ENCODE results near the gene HDAC4.

HDAC4 gene

DNA sequence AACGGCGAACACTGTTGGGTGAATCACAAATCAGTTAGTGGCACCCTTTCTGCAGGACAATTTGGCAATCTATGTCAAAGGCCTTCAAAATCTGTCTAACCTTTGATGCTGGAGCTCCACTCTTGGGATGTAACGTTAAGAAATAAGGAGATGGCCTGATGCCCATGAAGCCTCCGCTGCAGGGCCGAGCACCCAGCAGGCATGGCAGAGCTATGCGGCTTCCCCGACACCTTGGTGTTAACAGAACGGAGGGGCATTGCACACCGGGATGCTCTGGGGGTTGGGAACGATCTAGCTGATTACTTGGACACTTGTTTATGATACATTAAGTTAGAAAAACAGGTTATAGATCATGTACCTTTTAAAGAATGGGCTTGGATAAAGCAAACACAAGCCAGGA is 265.3 kb downstream of the HDAC4 start:
- no peak for DNase-seq

DNA sequence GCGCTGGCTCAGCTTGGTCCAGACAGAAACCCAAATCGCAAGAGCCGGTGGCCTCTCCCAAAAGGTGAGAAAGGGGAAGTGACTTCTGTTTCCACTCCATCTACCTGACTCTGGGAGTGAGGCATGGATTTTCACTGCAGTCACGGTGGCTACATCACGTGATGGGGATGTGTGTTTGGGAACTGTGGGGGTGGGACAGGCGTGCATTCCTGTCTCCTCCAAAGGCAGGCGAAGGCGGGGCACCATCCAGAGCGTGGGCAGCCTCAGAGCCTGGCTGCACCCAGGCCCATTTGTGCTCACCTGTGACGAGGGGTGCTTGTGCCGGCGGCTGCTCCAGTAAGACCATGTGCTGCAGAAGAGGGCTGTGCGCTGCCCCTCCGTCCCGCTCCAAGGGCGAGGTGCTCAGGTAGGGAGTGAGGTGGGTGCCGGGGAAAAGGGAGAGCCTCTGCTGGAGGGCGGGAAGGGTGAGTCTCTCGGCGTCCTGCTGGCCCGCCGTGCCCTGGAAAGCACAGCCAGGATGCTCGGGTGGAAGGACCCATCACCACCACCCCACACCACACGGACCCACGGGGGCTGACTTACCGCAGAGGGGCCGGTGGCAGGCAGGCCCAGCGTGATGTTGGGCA is 266.8 kb downstream of the HDAC4 start:
- DNase-seq = no peak

DNA sequence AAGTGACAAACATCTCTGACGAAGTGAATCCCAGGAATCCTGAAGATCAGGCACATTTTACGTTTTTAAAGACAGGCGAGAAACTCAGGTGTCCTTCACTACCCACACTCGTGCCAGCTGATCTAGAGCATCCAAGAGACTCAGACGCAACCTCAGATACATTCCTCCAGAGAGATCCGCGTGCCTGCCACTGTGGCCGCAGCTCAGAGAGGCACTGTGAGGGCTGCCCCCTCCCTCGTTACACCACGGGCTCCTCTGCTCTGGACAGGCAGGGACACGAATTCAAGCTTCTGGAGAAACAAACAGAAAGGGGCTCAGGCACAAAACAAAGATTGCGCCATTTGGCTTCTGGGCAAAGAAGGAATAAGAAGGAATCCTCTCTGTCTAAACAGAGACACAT is 268.0 kb downstream of the HDAC4 start:
- no peak for DNase-seq

DNA sequence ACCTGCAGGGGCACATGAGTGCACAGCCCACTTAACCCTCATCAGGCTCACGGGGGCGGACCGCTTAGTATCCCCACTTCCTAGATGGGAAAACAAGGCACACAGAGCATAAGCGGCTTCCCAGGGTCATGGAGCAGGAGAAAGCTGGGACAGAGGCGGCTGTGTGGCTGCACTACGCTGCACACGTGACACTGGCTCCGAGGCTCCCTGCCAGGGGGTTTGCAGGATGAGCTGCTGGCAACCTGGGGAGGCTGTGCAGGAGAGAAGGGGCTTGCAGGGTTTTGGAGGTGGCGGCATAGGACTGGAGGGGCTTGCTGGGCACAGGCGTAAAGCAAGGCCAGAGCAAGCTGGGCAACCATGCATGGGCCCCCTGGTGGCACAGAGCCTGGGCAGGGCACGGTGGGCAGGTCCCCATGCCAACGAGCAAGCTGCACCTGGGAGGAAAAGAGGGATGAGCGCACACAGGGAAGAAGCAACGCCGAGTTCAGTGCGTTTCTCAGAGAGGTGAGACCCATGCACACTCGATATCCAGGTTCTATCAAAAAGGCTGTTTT is 268.6 kb downstream of the HDAC4 start:
- DNase-seq = no peak

DNA sequence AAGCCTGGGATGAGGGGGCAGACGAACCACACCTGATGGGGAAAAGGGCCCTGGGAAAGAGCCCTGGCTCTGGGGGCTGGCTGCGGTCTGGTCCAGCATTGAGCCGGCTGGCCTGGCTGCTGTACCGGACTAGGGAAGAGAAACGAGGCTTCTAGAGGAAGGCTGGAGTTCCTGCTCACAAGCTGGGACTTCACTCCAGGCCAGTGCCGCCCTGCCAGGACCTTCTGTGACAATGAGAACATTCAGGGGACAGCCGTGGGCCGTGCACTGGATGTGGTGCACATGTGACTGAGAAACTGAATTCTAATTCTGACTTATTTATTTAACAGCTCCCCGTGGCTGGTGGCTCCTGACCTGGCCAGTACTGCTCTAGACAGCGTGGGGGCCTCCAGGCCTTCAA is 269.3 kb downstream of the HDAC4 start:
- DNase-seq = no peak

DNA sequence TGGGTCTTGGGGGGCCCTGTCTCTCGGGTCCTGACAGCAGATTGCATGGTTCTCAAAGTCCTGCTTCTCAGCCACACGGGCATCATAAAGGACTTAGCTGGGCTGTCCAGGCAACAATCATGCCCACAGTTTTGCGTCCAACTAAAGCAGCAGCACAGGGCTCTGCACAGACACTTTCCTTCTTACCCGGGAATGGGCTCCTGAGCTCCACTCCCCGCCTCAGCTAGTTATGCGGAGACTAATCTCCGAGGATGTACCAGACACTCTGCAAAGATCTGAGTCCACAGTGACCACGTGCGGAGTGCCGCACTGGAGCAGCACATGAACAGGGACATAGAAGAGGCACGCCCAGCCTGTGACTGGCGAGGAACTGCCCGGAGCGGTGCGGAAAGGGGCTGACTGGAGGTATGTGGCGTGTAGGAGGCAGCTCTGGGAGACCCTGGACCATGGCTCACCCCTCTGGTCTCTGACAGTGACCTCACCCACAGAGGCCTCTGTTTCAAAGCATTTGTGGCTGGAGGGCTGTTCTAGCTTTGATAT is 270.0 kb downstream of the HDAC4 start:
- no peak for DNase-seq

DNA sequence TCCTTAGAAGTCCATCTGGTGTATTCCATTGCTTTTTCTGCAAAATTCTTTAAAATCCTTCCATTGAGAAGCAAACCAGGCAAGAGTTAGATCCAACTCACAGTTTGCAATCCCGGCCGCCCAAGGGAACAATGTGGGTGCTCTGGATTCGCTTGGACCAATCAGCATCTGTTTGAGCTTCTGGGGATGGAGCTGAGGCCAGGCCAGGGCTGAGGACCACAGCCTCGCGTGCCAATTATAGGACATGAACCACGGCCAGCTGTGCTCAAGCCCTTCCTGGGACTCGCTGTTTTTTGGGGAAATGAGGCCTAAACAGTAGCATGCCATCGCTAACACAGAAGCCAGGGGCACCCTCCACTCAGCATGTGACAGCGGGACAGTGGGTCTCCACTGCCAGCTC is 270.8 kb downstream of the HDAC4 start:
- no peak for DNase-seq

DNA sequence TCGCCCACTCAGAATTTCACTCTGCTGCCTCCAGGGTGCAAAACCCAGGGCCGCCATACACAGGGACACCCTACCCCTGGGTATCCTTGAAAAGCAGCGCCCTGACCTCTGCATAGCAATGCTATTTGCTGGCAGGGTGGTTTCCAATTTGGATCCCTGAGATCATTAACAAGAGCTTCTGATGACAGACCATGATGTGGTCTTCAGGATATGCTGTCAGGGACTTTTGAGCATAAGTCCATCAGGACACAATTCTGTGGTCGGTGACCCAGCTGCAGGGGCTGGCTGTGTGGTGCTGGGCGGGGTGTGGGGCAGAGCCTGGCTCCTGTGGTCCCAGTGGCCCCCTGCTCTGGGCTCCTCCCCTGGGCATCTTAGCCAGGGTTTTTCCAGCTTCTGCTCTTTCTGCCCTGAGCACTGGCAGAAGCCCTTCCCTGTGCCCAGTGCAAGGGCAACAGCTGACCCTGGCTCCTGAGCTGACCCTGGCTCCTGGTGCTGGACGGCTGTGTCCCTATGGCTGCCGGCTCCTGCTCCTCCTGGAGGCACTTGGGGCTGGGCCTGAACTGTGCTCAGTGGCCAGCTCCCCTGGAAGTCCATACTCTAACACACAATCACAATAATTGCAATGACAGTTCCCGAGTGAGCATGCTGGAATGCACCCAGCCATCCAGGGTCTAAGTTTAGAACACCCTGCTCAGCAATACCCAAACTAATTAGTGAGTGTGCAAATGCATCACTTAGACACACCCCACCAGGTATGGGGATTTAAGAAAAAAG is 271.5 kb downstream of the HDAC4 start:
- DNase-seq = no peak

DNA sequence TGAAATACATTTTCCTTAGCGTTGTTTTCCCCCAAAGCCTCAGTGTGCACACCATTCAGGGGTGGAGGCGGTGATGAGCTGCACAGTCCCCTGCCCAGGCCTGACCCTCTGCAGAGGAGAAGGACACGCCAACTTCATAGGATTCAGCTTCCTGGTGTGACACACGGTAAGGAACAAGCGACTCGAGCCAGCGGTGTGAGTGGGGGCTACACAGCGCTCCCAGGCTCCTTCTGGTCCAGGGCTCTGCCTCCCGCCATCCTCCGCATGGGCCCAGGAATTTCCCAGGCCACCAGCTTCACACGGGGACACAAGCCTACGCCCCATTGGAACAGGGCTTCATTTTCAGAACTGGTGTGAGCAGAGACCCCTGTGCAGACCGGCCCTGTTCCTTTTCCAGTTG is 272.1 kb downstream of the HDAC4 start:
- DNase-seq = no peak

DNA sequence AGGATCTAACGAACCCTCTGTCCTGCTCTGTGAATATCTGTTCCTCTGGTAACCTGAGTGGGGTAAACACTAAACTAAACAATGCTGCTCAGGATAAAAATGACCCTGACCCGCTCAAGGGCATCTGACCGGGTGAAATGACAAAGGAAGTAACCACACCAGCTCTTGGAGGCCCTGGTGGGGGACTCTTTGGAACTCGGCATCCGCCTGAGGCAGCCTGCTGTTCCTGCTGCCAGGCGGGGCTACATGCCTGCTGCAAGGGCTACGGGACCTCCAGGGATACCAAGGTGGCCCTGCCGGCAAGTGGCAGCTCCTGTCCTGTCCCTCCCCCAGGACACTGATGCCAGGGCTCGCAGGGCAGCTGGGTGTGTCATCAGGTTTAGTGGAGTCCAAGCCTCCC is 273.3 kb downstream of the HDAC4 start:
- no peak for DNase-seq

DNA sequence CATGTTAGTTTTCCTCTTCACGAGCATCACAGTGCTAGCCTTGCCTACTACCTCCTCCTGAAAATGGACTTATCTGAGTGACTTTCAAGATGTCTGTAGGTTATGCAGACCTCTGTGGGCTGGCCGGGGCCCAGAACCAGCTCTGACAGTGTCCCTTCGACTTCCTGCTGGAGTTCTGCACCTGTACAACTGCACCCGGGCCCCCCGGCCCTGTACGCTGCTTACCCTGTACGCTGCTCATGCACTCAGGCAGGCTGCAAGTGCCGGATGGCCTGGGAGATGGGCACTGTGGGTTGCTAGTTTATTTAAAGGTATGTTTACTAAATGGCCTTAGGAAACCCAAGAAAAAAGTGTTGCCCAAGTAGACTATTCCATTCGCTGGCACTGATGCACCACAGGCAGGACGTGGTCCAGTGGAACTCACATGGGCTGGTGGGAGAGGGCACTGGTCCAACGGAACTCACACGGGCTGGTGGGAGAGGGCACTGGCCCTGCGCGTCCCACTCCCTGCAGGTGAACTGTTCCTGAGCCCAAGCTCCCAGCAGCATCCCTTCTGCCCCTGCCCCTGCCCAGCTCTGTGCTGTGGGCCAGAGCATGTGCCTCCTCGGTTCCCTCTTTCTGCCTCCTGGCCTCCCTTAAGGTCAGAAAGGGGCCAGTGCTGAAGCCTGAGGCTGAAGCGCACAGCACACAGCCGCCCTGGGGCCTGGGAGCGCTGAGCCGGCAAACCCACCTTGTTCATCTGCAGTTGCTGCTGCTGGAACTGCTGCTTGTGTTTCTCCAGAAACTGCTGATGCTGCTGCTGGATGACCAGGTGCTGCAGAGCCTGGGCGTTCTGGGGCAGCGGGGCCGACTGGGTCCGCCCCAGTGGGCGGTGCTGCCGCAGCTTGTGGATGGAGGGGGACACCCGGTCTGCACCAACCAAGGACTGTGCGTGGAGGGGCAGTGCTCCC is 274.8 kb downstream of the HDAC4 start:
- DNase-seq = no peak

DNA sequence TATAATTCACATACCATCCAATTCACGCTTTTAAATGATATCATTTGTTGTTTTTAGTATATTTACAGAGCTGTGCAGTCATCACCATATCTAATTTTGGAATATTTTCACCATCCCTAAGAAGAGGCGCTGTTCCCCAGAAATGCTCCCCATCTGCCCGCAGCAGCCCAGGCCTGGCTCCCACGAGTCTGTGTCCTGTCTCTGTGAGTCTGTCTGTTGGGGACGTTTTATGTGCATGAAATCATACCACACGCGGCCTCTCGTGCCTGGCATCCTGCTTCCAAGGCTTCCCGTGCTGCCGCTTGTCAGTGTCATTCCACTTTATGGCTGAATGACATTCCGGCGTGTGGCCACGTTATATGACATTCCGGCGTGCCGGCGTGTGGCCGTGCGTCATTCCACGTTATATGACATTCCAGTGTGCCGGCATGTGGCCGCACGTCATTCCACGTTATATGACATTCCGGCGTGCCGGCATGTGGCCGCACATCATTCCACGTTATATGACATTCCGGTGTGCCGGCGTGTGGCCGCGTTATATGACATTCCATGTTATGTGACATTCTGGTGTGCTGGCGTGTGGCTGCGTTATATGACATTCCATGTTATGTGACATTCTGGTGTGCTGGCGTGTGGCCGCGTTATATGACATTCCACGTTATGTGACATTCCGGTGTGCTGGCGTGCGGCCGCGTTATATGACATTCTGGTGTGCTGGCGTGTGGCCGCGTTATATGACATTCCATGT is 276.5 kb downstream of the HDAC4 start:
- DNase-seq = no peak

DNA sequence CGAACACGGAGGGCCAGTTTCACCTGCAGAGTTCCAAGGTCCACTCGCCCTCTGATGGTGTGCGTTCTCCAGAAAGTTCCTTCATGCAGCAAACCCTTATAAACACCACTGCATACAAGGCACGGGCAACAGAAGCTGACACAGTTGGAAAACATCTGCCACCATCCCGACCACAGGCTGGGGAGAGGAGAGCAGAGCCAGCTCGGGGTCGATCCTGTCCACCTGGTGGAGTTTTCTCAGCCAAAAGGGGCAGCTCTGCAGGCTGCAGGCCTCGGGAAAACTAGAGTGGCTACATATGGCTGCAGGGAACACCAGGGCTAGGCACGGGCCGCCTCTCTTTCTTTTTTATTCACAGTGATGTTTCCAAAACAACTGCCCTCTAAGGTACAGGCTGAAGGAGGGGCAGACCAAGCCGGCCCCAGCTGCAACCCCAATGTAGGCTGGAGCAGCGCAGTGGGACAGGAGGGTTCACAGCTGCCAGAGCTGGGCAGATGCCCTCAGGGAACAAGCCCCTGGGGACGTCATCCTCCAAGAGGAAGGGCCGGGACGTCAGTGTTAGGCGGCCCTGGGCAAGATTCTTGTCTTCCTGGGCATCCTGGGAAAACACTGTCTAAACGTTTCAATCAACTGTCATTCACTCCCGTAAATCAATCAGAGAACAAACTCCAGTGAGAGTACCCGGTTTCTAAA is 278.3 kb downstream of the HDAC4 start:
- no peak for DNase-seq

DNA sequence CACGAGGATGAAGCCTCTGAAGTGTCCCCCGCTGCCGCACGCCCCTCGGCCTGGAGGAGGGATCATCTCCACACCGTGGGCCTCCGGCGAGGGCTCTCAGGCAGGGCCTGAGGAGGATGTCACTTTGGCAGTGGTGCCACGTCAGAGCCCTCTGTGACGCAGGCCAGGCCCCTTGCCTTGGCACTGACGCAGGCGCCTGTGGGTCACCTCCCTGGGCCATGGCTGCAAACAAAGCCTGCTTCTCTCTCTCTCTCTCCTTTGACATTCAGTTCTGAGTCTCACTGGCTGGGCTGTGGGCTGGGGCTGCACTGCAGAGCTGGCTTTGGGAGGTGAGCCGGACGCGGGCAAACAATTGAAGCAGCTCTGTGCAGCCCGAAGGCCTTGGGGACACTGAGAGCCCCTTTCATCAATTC is 279.2 kb downstream of the HDAC4 start:
- no peak for DNase-seq

DNA sequence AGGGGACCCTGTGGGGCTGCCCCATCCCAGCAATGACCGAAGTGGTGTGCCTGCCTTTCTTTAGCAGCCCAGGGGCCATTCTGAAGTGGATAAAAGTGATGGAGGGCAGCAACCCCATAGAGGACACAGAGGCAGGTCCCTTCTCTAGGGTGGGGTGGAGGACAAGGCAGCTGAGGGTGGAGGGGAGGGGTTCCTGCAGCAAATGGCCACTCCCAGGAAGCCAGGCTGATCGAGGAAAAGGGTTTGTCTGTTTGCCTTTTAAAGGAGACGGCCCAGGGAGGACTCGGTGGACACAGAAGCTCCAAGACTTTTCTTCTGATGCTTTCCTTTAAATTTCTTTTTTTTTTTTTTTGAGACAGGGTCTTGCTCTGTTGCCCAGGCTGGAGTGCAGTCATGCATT is 280.2 kb downstream of the HDAC4 start:
- DNase-seq = no peak

DNA sequence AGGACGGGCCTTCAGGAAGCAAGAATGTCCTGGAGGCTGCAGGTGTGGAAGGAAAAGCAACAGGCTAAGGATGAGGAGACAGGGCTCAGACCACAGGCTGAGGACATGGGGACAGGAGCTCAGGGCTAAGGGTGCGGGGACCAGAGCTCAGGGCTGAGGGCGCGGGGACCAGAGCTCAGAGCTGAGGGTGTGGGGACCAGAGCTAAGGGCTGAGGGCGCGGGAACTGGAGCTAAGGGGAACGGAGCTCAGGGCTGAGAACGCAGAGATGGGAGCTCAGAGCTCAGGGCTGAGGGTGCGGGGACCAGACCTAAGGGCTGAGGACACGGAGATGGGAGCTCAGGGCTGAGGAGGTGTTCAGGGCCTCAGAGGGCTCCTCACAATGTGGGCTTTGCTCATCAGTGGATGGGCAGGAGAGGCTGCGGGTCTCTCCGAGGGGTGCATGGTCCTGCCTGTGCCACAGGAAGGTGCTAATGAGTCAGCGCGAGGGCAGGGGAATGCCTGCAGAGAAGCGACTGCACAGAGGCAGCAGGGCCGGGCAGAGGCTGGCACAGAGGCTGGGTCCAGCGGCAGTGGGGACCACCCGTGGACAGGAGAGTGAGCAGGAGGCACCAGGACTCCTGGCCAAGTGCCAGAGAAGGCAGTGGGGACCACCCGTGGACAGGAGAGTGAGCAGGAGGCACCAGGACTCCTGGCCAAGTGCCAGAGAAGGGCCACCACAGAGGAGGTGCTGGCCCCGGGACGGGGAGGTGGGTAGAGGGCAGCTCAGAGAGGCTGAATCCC is 281.3 kb downstream of the HDAC4 start:
- no peak for DNase-seq

DNA sequence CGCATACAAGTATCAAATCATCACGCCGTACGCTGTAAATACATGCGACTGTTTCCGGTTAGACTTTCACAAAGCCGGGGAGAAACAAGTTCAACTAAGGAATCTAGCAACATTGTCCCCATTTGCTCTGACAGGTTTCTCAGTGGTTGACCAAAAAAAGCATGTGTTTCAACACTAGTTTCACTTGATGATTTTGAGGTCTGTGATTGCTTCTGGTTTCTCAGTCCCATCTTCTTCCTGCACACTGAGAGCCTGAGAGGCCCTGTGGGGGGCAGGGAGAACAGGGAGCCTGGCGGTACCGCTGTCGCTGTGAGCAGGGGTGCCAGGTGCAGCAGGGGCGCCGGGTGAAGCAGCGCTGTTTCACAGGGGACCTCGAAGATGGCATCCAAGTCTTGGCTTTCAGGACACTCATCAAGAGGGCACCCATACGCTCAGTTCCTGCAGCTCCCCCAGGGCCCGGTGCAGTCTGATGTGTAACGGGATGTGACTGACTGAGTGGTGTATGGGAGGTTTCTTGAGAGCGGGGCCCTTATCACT is 282.1 kb downstream of the HDAC4 start:
- no peak for DNase-seq

DNA sequence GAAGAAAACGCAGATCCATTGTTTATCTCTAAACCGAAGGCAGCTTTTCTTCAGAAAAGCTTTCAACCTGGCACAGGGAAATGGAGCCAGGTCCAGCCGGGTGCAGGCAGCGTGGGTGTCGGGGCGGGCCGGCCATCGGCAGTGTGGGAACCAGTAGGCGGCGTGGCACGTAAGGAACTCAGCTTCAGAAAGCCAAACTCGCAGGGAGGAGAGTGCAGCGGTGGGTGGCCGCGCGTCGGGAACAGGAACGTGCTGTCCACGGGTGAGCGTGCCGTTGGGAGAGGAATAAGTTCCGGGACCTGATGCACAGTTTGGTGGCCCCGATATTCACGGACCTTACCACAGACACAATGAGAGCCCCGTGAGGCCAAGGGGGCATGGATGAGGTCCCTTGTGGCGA is 282.6 kb downstream of the HDAC4 start:
- no peak for DNase-seq

DNA sequence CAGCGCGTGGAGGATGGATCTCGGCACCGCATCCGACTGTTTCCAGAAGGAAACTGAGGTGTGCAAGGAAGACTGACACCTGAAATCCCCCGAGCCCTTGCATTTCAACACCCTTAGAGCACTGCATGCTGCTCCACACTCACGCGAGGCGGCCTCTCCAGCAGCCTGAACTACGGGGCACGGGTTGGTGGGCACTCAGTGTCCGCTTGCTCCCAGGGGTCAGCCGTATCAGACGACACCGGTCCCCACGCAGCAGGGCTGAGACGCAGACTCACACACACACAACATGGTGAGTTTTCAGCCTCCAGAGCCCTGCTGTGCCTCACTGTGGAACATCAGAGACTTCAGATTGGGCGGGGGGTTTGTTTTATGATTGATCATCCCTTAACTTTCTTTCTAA is 283.0 kb downstream of the HDAC4 start:
- DNase-seq = no peak

DNA sequence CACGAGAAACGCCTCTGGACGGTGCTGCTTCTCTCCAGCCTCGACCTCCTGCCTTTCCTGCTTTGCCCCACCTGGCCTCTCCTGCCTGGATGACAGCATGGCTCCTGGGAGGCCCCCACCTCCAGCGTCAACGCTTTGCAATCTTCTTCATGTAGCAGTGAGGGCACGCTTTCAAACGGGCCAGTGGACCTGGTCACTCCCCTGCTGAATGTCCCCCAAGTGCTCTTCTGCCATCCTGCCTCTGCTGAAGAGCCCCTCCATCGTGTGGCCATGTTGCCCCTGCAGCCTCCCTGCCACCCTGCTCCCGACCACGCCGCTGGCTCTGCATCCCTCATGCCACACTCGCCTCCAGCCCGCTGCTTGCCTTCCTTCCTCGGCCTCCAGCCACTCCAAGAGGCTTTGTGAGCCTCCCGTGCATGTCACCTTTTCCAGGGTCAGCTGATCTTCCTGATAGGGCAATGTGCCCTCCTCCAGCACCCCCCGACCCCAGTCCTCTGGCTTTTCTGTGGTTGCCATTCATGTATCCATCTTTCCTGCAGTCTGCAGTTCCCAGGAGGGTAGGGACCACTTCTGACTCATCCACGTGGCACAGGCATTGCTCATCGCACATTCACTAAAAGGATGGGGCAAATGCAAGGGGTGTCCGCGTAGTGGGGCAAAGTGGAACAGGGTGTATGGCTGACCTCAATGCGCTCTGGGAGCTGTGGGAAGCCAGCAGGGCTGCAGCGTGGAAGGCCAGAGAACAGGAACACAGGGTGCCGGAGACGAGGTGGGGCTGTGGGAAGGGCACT is 284.2 kb downstream of the HDAC4 start:
- no peak for DNase-seq

Measured in suppressor macrophage treated with lipopolysaccharide for 1 hour (primary cell).